ENCODE measurements around the gene ZDHHC14.
"Not testable (repeated sequence)": the region's sequence is repeated elsewhere in the genome, so short reads cannot be mapped to it uniquely, and the experiment has no call there.

The ZDHHC14 gene

DNA sequence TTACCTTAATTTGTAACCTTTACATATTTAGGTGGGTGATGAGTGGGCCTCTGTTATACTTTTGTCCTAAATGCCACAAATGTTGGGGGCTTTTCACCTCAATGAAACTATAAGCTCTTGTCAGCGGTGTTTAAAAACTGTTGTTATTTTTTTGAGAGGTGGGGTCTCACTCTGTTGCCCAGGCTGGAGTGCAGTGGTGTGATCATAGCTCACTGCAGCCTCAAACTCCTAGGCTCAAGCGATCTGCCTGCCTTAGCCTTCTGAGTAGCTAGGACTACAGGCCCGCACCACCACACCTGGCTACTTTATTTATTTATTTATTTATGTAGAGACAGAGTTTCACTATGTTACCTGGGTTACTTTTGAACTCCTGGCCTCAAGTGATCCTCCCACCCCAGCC, 66.7 kb downstream of the ZDHHC14 start:
- DNase-seq, result no peak

DNA sequence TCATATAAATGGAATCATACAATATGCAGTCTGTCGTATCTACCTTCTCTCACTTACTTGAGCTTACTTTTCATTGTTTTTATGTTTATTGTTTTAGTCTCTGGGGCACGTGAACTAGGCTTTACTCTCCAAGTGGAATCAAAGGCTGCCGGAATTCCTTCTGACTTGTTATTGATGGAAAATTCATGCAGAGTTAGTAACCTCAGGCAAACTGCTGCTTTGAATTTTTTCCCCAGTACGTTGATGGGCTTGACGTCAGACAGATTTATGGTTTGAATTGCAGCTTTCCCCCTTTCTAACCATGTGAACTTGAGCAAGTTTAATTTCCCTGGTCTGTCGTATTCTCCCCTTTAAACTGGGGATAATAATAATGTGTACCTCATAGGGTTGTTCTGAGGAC, 68.6 kb downstream of the ZDHHC14 start:
- DNase-seq, result no peak

DNA sequence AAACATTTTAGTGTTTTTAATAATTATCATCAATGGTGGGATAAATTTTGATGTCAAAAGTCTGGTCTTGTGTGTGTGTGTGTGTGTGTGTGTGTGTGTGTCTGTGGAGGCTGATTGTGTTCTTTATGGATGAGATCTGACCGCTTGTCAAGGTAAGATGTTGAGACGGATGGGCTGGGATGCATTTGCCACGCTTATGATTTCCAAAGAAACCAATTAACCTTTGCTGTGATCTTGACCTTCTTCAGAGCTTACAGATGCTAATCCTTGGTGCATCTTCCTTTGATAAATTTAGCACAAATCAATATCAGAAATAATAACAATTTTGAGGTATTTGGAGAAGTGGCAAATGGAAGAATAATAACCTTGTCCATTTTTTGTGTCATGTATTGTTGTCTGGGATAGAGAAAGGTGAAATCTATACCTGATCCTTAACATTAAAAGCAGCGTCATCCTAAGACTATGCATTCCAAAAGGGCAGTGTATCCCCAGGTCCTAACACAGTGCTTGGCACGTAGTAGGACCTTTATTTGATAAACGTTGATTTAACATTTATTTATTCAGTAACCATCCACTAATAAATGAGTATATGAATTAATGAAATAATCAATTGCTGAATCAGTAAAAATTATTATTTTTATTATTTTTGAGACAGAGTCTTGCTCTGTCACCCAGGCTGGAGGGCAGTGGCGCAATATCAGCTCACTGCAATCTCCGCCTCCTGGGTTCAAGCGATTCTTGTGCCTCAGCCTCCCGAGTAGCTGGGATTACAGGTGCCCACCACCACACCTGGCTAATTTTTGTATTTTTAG, 70.1 kb downstream of the ZDHHC14 start:
- no peak for DNase-seq

DNA sequence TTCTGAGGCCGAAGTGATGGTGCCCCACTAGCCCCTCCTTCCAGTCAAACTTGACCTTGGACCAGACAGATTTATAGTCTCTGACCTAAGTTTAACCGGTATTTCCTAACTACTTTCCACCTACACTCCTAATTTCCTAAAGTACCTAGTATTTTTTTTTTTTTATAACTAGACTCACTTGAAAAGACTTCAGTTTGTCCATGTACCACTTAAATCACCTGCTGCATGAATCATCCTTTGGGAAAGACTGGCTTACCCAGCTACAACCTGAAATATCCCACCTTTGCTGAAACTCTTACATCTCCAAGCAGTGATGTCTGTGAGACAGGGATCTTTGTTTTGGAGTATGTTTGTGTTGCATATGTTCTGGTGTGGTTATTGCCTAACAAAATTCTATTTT, 71.1 kb downstream of the ZDHHC14 start:
- DNase-seq, result no peak

DNA sequence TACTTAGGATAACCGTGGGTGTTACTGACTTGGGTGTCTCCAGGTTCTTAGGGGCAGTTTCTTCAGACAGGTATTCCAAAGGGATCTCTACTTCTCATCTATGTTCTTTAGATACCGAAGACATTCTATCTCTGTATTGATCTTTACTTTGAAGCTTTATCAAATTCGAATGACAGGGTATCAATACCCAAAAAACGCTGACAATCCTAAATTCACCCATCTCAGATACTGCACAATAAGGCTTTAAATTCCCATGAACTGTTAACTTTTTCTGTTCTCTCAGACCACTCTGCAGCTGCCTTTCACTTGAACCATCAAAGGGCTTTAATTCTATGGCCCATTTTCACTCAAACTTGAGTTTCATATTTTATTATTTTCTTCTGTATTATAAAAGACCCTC, 72.1 kb downstream of the ZDHHC14 start:
- DNase-seq, result no peak

DNA sequence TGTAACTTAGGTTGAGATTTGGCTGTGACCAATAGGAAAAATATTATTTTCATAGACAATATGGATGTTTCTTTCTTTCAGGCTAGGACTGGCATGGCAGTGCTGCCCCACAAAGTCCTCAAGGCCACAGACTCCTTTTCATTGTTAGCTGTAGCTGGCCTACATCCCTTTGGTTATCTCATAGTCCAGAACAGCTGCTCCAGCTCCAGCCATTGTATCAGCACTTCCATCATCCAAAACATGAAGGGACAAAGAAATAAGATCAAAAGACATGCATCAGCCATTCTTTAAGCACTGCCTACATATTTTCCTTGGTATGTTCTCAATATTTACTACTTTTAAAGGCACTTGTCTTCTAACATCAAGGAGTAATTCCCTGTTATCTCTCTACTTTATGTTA, 73.0 kb downstream of the ZDHHC14 start:
- DNase-seq, result no peak

DNA sequence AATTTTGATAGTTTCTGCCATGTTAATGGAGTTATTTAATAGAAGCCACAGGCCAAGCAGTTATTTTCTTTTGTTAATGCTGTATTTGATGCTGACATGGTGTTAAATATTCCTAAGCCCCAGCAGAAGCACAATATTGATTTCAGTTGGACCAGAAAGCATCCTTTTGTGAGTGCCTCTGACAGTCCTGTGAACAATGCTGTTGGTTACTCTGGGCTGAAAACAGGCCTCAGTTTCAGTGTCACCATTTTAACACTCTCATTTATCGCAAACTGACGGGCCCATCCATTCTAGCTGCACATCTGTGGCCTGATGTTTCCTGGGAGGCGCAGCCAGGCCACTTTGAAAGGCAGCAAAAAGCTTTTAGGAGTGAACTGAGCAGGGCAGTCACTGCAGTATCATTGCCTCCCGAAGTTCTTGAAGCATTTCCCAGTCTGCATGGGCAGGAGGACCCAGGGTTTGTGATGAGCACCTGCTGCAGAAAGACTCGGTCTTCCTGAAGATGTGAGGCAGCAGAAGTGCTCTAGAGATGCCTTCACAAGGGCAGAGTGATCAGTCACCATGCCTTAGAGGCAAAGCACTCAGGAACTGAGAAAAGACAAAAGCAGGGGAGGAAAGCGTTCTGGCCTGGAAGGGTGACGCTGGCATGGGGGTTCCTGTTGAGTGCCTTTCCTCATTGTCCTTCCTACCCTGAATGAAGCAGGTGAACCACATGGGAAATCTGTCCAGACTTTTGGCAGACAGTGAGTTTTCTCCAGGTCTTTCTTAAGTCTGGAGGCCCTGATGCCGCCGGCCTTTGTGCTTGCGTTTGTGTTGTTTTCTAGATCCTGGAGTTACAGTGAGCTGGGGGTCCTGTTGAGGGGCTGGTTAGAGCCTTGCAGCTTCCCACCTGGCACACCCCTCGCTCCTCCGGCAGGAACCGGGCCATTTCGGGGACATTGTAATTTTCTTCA, 74.0 kb downstream of the ZDHHC14 start:
- no peak for DNase-seq

DNA sequence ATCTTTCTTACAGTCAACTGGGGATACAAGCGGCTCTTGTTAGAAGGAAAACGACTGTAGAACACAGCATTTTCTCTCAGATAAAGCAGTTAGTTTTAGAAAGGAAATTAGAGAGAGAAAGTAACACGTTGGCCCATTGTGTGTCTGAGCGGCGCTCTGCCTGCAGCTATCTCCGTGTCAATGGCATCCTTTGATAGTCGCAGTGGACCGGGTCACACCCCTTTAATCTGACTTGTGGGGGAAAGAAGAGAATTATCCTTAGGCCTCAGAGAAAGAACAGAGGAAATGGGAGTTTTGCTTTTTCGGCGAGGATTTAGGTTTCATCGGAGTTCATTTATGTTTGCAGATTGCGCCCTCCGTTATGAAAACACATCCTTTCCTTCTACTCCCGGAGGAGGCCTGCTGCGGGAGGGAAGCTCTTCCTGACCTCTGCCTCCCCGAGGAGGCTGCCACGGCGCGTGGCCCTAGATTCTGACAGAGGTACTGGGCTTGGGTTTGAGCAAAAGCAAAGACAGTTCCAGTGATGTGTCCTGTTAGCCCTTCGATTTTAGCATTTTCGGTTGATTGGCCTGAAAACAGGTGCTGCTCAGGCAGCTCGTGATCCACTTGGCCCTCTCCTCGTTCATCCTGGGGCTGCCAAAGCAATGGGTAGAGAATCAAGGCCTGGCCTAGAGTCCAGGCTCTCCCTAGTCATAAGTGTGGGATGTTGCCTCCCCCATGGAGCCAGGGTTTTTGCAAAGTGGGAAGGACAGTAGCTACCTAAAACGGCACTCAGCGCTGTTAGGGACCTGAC, 74.9 kb downstream of the ZDHHC14 start:
- no peak for DNase-seq

DNA sequence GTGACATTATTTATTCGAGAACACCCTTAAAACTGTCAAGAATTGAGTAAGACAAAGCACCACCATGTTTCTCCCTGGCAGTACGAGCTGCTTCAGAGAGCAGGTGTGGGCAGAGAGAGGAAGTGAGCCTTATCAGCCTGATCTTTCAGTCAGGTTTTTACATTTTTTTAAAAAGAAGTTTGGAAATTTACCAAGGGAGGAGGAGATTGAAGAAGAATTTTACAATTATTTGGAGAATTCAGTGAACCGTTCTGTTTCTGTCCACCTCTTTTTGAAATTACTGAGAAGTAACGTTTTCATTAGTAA, 75.5 kb downstream of the ZDHHC14 start:
- no peak for DNase-seq

DNA sequence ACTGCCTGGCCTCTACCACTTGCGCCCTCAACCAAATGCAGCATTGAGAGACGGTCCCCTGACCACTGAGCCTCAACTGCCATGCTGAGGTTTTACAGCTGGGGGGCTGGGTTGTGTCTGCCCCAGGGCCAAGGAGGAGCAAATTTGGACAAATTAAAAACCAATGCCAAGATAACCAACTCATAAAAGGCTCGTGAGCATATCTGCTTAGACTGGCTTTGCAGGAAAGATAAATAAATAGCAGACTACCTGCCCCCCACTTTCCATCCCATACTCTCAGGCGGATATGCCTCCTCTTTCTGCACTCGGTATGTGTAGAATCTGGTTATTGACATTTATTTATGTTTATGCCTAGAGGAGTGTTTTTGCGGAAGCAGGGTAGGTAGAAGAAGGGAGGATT, 76.8 kb downstream of the ZDHHC14 start:
- no peak for DNase-seq

DNA sequence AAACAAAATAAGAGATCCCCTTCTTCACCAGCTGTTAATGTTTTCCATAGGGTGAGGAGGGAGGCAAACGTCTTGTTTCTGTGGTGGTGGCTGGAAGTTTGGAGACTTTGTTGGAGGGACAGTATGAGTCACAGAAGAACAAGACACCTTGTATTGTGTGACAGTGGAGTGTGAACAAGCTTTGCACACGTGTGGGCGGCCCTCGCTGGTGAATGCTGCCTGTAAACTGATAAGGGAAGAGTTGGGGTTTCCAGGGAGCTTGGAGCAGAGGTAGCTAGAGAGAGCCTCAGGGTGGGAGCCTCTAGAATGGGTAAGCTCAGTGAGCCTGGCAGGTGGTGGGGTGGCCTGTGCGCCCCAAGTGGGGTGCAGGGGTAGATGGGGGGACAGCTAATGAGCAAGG, 78.3 kb downstream of the ZDHHC14 start:
- DNase-seq, result no peak

DNA sequence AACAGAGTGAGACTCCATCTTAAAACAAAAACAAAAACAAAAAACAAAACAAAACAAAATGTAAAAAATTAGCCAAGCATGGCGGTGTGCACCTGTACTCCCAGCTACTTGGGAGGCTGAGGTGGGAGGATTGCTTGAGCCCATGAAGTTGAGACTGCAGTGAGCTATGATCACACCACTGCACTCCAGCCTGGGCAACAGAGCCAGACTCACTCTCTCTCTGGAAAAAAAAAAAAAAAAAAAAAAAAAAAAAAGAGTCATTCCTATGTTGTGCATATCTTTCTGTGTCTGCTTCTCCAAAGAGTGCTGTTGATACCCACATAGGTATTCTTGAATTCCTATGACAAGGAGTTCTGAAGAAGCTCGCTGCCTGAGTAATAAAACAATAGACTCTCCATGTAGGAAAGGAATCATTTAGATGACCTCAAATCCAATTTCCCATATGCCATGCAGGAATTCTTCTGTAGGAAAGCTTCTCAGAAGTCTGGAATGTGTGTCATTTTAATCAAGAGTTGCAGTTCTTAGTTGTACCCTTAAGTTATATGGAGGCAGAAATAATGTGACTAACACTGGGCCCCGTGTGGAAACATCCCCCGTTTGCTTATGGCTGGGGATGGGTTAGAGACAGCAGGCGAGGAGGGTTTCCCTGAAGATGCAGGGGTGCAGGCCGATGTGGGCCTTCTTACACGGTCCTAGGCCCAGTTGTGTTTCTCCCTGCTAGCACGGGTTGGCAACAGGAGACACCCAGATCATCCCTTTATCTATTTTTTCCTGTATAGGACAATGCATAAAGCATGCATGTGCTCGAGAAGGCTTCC, 79.4 kb downstream of the ZDHHC14 start:
- no peak for DNase-seq

DNA sequence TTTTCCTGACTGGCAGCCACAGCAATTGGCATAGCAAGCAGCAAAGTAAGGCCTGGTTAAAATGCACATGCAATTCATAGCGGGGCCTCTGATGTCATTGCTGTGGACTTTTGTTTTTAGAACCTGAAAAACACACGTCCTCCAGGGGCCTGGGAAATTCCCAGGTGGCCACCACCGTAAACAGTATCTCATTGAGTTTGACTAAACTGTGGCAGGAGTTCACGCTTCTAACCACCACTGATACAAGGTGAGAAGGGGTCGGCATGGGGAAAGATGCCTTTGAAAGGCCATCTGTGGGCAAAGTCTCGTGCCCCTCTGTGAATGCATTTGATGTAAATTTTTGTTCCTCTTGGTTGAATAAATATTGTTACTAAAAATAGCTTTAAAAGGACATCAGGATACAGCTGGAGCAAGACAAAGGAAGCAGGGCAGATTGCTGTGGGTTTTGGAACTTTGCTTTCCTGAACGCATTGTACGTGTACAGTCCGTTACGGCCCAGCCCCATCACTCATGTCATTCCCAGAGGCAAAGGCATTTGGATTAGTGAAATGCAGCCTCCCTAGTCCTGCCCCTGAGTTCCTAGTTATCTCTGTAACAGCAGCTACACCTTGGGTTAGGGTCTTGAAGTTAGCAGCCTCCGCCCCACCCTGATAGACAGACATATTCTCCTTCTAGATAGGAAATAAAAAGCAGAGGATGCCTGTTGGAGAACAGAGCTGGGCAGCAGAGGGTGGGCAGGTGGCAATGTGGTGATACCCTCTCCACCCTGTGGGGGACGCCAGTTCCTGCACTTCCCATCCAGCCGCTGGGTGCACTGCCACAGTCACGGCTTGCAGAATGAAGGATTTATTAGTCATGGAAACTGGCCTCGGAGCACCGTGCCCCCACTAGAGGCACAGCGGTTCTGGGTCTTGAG, 80.3 kb downstream of the ZDHHC14 start:
- DNase-seq, result no peak

DNA sequence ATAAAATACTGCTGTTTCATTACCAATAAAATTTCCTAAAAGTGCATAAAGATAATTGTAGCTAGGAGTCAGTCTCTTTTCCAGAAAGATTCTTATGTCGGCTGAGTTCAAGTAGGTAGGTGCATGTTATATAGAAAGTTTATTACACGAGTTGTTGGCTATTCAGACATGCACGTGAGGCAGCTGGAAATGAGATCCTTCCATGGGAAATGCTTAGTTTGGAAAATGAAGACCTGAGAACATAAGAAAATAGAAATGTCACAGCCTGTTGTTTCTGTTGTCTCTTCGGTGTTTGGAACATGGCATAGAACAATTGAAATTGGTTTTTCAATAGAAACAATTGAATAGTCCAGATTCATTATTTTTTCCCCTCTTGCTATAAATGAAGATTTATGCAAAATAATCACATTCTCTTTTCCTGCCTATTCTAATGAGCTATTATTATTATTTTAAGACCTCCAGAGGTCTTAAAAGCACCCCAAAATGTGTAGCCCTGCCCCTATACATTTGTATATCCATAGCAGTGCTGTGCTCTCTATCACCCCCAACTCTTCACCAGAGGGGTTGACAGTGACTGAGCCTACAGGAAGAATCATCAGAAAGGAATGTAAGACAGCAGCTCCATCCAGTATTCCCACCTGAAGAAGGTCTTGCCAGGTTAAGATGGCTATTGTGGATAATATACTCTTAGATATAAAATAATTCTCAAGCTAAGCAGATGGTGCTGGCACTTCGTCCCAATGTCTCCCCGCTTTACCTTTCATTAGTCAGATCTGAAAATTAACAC, 82.2 kb downstream of the ZDHHC14 start:
- no peak for DNase-seq

DNA sequence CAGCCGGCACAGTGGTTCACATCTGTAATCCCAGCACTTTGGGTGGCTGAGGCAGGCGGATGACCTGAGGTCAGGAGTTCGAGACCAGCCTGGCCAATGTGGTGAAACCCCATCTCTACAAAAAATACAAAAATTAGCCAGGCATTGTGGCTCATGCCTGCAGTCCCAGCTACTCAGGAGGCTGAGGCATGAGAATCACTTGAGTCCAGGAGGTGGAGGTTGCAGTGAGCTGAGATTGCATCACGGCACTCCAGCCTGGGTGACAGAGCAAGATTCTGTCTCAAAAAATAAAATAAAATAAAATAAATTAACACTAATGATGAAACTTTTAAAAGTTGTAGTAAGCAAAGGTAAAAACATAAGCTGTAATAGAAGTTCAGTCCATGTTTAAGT, 82.7 kb downstream of the ZDHHC14 start:
- DNase-seq, result not testable (repeated sequence)

DNA sequence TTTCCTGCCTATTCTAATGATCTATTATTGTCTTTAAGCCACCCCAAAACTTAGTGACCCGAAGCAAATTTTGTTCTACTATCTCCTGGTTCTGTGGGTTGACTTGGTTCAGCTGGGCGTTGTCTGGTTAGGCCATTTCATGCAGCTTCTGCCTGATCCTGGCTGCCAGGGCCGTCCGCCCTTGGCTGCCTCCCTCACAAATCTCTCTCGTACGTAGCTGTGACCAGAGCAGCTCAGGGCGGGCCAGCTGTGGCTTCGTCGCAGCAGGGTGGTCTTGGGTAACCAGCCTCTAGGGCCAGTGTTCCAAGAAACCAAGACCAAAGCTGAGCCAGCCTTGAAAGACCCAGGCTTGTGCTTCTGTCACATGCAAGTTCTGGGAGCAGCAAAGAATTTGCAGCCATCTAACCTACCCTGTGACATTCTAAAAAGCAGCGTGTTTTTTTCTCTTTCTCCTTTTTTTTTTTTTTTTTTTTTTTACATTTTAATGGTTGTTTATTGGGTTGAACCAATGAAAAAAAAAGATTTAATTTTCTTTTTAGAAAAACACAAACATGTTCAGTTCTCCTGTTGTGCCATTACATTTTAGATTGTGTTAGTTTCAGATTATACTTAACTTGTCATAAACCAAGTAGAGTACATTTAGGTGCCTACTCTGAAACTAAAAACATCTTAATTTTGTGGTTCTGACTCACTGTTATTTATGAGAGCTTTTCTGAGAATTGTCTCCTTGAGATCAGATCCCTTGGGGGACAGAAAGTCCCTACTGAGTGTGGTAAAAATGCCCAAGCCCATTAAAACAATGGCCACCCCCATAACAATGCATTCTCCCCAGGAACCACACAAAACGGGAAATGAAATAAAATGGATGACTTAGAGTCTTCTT, 83.9 kb downstream of the ZDHHC14 start:
- DNase-seq, result no peak

DNA sequence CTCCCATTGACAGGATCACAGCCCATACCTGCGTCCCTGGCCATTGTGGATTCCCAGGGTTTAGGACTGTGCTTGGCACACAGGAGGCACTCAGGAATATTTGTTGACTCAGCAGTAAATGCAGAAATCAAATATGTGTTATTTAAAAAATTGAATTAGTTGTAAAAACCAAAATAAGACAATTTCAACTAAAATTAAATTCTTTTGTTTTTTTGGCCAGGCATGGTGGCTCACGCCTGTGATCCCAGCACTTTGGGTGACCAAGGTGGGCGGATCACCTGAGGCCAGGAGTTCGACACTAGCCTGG, 85.3 kb downstream of the ZDHHC14 start:
- no peak for DNase-seq

DNA sequence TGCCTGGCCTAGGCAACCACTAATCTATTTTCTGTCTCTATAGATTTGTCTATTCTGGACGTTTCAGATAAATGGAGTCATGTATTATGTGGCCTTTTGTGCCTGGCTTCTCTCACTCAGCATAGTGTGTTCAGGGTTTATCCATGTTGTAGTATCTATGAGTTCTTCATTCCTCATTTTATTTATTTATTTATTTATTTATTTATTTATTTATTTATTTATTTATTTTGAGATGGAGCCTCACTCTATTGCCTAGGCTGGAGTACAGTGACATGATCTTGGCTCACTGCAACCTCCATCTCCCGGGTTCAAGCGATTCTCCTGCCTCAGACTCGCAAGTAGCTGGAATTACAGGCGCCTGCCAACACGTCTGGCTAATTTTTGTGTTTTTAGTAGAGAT, 86.3 kb downstream of the ZDHHC14 start:
- not testable (repeated sequence) for DNase-seq

DNA sequence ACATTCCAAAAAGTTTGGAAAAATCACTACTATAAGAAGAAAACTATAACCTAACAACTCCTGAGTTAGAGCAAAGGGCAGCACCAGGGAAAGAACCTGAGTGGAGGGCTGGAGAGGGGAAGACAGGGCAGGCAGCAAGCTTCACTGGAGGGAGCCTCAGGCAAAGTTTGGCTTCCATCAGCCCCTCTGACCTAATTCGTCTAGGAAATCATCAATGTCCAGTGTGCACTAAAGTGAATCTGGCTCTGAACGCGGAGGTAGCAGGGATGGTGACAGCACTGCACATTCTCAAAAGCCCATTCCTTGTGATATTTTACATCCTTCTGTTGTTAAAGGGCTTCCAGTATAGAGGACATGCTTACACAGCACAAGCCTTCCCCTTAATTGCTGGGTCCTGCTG, 87.1 kb downstream of the ZDHHC14 start:
- DNase-seq, result no peak

DNA sequence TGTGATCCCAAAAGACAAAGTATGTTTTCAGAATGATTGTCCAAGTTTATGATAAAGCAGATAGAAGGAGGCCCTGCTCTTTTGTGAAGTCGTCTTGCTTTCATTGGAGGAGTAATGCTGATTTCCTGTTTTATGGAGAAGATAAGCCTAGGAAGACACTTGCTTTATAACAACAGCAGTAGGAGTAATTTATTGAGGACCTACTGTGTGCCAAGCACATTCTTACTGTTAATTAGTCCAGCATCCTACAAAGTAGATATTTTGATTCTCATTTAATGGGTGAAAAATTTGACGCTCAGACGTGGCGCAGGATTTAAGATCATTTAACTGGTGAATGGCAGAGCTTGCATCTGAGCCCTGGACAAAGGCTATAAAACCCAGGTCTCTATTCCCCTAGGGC, 87.6 kb downstream of the ZDHHC14 start:
- no peak for DNase-seq

All from GOT3 (cell line).